ENCODE measurements around the gene RALGAPA2.
A peak's percentile ranks its signal among the peaks of the same experiment; 100 is the strongest.

The RALGAPA2 gene

DNA sequence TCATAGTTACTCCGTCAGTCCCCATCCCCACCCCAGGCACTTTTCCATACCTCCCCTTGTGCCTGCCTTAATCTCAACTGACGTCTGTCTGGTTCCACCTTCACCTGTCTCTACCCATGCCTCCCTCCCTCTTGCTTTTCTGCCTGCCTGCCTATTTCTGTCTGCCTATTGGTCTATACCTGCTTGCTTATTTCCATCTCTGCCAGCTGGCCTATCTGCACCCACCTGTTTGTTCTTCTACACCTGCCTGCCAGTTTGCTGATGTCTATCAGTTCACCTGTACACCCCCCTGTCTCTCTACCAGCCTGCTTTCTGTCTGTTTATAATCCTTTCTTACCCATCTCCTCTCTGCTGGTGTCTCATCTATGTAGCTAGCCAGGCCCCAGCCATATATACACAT lies 87.5 kb downstream of the RALGAPA2 start:
- no peak for DNase-seq

DNA sequence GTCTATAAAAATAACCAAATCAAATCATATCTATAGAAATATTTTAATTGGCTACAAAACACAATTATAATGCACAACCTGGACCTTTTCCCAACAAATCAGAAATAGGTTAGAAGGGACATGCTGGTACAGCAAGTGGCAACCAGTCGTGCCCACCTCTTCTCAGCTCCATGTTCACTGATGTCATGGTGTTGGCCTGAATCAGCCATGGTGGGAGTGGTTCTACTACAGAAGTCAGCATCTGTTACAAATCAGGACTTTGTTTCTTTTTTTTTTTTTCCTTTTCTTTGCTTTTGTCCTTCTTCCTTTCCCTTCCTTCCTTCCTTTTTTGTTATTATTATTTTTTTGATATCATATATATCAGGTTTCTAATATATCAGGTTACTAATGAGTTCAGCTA lies 91.2 kb downstream of the RALGAPA2 start:
- DNase-seq, result no peak

DNA sequence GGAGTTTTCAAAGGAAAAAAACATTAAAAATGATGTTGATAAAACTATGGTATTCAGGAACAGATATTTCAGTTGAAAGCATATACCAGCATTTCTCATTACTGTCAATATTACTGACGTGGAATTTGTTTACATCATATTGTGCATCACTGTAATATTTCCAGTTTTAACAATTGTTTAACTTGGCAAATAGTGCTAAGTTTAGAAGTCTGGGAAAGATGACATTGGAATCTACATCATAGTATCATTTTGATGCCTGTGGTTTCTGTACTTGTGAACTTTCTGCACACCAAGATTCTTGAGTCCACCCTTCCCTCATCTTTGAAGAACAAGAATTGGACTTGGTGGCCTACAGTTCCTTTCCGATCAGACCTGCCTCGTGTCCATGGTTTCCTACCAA lies 98.1 kb downstream of the RALGAPA2 start:
- DNase-seq, result no peak

DNA sequence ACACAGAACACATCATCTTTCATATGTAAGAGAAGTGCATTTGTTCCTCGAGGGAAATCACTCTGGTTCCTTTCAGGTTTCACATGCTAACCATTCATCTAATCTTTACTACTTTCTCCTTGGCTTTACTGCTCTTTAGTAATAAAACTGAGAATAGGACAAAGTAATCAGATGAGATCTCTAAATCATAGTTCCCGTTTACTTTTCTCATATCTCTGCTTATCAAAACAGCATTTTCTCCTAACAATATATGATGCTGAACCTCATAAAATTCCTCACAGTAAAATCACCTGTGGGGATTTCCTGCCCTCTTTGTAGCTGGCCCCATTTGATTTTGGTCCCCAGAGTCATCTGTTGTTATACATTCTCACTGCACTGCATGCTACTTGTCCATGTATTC lies 100.2 kb downstream of the RALGAPA2 start:
- no peak for DNase-seq

DNA sequence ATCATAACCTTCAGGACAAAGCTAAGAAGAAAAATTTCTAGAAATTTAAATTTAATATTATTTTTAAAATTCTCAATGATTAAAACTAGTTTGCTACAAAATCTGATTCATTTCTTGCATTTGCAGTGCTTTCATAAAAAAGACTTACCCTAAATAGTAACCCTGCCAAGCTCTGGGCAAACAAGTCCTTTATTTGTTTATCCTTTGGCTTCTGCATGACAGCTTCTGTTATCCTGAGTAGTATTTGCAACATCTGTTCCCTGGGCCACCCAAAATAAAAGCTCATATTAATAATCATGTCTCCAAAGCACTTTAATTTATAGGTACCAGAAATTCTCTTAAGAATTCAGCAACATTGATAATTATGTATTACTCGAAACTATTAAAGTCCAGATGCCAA lies 101.3 kb downstream of the RALGAPA2 start:
- DNase-seq, result no peak

GRCh38 chr20:20609522-20609921 lies 102.9 kb downstream of the RALGAPA2 start:
- DNase-seq, result no peak

GRCh38 chr20:20608641-20609040 lies 103.8 kb downstream of the RALGAPA2 start:
- DNase-seq, result no peak

DNA sequence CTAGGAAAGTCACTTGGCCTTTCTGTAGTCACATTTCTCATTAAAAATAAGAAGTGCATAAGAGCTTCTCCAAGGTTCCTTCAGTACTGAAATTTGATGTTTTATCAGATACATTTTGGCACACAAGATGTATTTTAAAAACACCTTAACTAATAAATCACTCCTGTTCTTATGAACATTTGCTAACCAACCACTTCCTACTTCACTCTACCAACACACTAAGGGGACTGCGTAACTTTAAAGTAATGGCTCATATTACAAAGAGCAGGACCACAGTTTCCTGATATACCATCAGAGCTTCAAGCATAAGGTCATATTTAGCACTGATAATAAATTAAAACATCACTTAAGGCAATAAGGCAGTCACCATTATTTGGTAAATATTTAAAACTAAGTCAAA lies 104.4 kb downstream of the RALGAPA2 start:
- no peak for DNase-seq

GRCh38 chr20:20606881-20607280 lies 105.6 kb downstream of the RALGAPA2 start:
- no peak for DNase-seq

GRCh38 chr20:20606050-20606449 lies 106.4 kb downstream of the RALGAPA2 start:
- no peak for DNase-seq

DNA sequence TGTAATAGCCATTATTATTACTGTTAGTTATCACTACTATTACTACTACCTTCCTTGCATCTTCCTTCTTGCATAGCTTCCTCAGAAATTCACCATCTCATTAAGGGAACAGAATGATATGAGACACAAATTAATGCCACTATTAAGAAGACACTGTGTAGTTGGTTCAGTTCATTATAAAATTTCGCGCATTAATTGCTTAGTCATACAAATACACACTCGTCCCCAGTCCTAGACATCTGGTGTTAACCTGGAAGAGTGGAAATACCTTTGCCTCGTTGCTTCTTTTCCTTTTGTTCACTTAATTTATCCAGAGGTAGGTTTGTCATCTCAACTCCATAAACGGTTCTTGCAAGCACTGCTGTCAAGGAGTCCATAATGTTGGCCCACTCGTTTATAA lies 107.5 kb downstream of the RALGAPA2 start:
- DNase-seq, result no peak

DNA sequence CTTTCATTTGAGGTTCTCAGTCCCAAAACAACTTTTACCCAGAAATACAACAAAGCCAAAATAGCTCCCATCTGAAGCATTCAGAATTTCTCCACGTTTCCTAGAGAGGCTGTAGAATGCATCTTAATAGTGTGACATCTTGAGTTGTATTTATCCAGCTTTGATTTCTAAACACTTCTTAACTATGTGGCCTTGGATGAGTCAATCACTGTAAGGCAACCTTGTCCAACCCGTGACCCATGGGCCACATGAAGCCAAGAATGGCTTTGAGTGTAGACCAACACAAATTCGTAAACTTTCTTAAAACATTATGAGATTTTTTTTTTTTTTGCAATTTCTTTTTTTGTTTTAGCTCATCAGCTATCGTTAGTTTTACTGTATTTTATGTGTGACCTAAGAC lies 108.1 kb downstream of the RALGAPA2 start:
- no peak for DNase-seq

DNA sequence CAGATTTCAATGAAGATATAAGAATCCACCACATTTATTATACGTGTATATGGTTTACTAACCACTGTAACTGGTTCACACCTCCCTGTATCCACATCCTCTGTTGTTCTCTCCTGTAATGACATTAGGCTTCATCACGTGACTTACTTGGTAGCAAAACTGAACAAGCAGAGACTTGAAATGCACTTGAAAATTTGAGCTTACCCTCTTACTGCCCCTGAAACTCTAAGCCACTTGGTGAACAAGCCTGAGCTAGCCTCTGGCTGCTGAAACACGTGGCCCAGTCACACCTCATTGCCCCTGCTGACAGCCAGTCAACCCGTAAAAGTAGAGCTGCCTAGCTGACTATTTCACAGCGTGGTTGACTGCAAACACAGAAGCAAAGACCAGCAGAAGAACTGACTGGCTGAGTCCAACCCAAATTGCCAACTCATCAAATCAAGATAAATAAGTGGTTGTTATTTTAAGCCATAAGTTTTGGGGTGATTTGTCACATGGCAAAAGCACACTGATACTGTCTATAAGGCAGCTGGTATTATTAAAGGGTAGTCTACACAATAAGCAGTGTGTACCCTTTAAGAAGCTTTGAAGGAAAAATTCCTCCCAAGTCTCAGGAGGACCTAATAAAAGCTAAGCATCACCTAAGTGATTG lies 109.0 kb downstream of the RALGAPA2 start:
- peak; percentile 24 for DNase-seq

DNA sequence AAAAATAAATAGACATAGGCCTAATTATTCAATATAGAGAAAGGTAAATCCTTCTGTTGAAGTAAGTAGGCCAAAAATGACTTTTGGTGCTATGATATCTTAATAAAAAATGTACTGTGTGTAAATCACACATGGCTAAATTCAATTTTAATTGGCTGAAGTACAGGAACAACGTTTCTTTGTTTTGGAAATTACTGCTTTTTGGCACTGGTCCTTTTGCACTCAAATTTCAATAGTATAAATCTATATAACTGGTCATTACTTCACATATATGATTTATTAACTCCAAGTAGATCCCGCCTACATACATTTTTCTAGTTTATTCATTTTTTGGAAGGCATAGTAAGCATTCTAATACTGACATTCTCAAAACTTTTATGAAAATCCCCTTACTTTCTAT lies 114.5 kb downstream of the RALGAPA2 start:
- DNase-seq, result no peak

- DNase-seq, result peak; percentile 15
These were observed 118.3 kb downstream of the RALGAPA2 start for GRCh38 chr20:20594171-20594530.

DNA sequence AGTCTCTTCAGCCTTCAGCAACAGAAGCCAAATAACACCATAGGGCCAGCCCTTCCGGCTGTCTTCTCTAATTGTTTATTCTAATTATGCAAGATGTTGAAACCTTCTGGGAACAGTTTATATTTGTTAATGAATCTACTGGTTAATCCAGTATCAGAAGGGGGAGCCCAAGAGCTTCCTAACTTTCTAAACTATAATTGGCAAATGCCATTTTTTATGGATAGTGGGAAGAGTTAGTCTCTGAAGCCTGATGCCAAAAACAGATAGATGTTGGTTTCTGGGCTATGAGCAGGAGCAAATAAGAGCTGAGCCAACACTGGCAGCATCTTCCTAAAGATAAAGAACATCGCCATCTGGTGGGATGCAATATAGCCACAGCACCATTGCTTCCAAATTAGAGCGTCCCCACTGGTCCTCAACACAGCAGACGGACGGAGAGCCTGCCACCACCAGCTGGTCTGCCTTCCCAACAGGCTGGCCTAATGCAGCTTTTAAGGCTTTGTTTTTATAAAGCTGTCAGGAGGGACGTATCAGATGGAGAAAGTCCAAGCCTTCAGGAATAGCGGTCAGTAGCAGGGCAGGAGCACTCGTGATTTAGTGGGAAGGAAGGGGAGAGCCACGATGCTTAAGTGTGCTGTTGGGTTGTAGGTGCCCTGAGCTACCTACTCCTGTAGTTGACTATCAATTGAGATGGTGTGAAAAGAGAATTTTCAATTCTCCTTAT lies 118.8 kb downstream of the RALGAPA2 start:
- DNase-seq, result peak; percentile 18

DNA sequence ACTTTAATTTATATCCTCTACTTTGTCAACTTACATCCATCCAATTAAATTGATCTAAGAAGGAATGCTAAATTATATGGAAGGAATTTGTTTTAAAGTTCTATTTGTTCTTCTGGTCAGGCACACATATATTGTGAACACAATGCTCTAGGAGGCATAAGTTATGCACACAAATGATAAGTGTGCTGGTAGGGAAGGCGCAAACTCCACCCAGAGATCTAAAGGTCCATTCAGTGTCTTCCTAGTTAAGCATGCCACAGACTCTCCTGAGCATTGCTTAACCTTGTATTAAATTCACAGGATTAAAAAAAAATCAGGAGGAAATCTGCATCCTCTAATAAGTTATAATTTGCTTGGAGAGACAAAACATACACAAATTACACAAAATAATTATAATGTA lies 127.3 kb downstream of the RALGAPA2 start:
- no peak for DNase-seq

GRCh38 chr20:20582734-20583133 lies 129.7 kb downstream of the RALGAPA2 start:
- no peak for DNase-seq

DNA sequence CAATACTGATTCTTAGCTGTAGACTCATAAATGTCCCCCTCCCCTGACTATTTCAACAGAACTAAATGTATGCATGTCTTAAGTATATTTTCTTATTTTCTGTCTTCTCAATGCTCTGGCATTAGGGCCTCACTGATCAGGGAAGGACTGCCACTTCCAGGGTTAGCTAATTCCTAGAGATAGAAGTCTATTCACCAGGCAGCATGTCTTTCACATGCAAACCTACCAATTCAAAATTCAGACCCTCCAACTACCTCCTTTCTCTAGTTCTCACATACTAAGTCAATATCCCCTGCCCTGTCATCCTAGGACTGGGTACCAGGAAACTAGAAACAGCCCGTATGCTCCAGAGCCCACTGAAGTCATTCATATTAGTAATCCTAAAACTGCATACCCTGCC lies 132.3 kb downstream of the RALGAPA2 start:
- peak; percentile 18 for DNase-seq

- DNase-seq, result no peak
These were observed 133.6 kb downstream of the RALGAPA2 start for GRCh38 chr20:20578838-20579237.

DNA sequence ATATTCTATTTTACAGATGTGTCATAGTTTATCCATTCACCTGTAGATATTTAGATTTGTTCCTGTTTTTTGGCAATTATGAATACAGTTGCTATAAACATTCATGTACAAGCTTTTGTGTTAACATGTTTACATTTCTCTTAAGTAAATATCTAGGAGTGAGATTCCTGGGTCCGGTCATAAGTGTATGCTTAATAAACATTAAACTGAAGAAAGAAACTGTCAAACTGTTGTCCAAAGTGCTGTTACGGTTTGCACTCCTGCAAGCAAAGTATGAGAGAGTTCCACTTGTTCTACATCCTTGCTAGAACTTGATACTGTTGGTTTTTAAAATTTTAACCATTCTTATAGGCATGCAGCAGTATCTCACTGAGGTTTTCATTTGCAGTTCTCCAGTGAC lies 138.6 kb downstream of the RALGAPA2 start:
- DNase-seq, result no peak

- no peak for DNase-seq
These were observed 141.2 kb downstream of the RALGAPA2 start for GRCh38 chr20:20571068-20571780.

- peak; percentile 48 for DNase-seq
These were observed 143.7 kb downstream of the RALGAPA2 start for GRCh38 chr20:20568604-20569205.

DNA sequence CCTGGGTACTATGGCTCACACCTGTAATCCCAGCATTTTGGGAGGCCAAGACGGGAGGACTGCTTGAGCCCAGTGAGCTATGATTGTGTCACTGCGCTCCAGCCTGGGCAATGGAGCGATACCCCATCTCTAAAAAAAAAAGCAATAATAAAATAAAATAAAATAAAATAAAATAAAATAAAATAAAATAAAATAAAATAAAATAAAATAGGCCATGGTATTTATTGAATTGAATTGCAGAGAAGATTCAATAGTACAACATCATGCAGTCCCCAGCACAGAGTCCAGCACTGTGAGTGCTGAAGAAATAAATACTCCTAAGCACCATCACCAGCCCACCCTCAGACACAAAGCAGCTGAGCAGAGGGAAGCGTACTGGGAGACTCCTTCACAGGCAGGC lies 144.7 kb downstream of the RALGAPA2 start:
- no peak for DNase-seq

Data from activated CD4-positive, alpha-beta T cell treated with anti-CD3 and anti-CD28 coated beads, Interleukin-2, amount 50 U/mL, for 16 hours (primary cell).